Gastroesophageal sphincter (tissue), 4 donors: ENCODE measurements around the gene ZNF516. TPM values are rescaled to one million over a fixed set of nuclear protein-coding genes. Genes with fewer than 3 reads are reported as not detected.

Experiments used
- ATAC-seq: fragments of 150-250 bp; one replicate; pipeline ENCODE4 v1.9.1; 2016; ENCODE audit warnings: mild to moderate bottlenecking, moderate library complexity
- H3K27ac ChIP-seq, 4 donors: fragments of 200-600 bp; sonication (generic) in 3 of 4; 1 replicate in 3 of 4; 2 replicates in 1 of 4; pipeline ENCODE4 v1.5.1; 2016 to 2019
- H3K27me3 ChIP-seq: fragments of 200-600 bp; sonication (generic); one replicate; pipeline ENCODE4 v1.5.1; 2019
- H3K36me3 ChIP-seq, 2 donors: fragments of 200-600 bp; sonication (generic); one replicate each; pipeline ENCODE4 v1.5.1; 2019; ENCODE audit warnings: control low read depth in 1 of 2
- H3K4me1 ChIP-seq, 3 donors: fragments of 200-600 bp; sonication (generic); 1 replicate in 2 of 3; 2 replicates in 1 of 3; pipeline ENCODE4 v1.5.1; 2016 to 2019; ENCODE audit warnings: control low read depth in 2 of 3
- H3K4me3 ChIP-seq, 2 donors: fragments of 200-600 bp; sonication (generic); one replicate each; pipeline ENCODE4 v1.5.1; 2019; ENCODE audit warnings: mild to moderate bottlenecking in 1 of 2, moderate library complexity in 1 of 2
- H3K9me3 ChIP-seq, 3 donors: fragments of 200-600 bp; sonication (generic); one replicate each; pipeline ENCODE4 v1.5.1; 2017 to 2019; ENCODE audit warnings: control low read depth in 2 of 3
- EP300 ChIP-seq: sonication (generic); formaldehyde crosslinking; IDR thresholded peaks from one replicate; pipeline ENCODE4 v1.6.1; 2017; ENCODE audit warnings: antibody characterized with exemption, mild to moderate bottlenecking
- POLR2A ChIP-seq, 2 donors: fragments of 450-650 bp; IDR thresholded peaks; one replicate each; pipeline ENCODE4 v1.6.1; 2017; ENCODE audit warnings: antibody characterized with exemption in 2 of 2, mild to moderate bottlenecking in 2 of 2, moderate library complexity in 1 of 2
- POLR2AphosphoS5 ChIP-seq: sonication (generic); formaldehyde crosslinking; IDR thresholded peaks from one replicate; pipeline ENCODE4 v1.6.1; 2017; ENCODE audit warnings: antibody characterized with exemption
- WGBS, 2 donors: methylation state at CpG; one replicate each; pipeline ENCODE4 v1.1.5; 2018; ENCODE audit warnings: low coverage in 1 of 2; 5-methylcytosine and 5-hydroxymethylcytosine counted together
- total RNA-seq, 4 donors: library from RNA; depleted of rRNA; stranded (reverse); fragments of >200 nt; gene quantifications; one replicate each; pipeline ENCODE4 v1.1.0, GENCODE V29; 2016
- TF ChIP-seq, protein P1 (sequence below), 4 experiments: fragments of 200-600 bp in 2 of 4; fragments of 450-650 bp in 2 of 4; sonication (generic) in 1 of 4; IDR thresholded peaks; one replicate each; pipeline ENCODE4 v1.5.1; 2017 to 2019; ENCODE audit warnings: antibody characterized with exemption in 4 of 4, mild to moderate bottlenecking in 2 of 4, moderate library complexity in 2 of 4

Gene ZNF516
- total RNA-seq, 4 donors from 2014 or later = 17.8 to 43.8 (median 29.9) TPM

DNA sequence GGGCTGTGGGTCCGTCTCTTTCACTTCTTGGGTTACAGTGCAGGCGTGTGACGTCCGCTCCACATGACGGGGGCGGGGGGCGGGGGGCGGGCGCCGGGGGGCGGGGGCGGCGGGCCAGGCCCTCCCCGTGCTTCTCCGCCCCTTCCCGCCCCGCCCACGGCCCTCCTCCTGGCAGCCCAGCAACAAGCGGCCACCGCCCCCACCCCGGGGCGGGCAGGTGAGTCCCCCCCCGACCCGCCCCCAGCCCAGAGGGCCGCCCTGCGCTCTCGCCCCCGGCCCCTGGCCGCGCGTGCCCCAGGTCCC lies 3.6 kb downstream of the ZNF516 start:
- Histone ChIP-seq H3K27ac (peak overlapping the region; percentile 91 to 94 (median 92)), H3K4me3 (peak overlapping the region; percentile 63 to 88), H3K27me3 (no peaks in the 10 kb centered on the region), H3K4me1 (peaks cover 0 to 54% (median 10%) of the 10 kb centered on the region in 3 donors), H3K9me3 (no peaks in the 10 kb centered on the region), H3K36me3 (no peaks in the 10 kb centered on the region)
- TF ChIP-seq POLR2AphosphoS5 (peak; percentile 46), POLR2A (IDR thresholded peaks at IDR 0.05) (no peak), EP300 (no peak)
- no CpG with 5 or more reads among the region's 31 CpGs for WGBS, 2 donors
- ATAC-seq = peak; percentile 26

DNA sequence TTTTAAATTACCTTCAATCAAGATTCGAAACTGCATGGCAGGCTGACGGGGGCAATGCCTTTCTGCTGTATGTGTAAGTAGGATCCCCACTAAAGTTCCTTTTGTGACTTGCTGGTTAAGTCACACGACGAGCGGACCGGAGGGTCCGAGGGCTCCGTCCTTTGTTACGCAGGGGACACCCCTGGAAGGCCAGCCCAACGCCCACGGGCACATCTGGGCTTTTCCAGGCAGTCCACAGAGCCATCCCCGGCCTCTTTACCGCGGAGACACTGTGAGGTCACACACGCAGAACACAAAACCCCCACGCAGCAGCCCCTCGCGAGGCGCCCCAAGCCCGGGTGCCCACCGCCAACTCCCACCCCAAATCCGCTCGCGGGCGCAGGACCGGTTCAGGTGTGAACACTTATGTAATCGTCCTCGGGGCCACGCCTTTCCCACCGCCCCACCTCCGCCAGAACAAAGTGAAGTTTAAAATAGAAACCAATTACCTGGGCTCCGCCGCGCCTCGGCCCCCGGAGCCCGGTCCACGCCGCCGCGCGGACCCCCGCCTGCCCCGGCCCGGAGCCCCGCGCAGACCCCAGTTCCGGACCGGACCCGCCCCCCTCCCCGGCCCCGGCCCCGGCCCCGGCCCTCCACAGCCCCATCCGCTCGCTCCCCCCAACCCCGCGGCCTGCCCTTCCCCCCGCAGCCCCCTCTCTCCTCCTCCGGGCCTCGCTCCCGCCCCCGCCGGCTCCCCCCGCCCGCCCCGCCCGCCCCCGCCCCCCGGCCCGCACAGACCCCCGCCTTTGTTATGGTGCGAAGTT lies 4.2 kb downstream of the ZNF516 start:
- WGBS, 2 donors = 0 to 2% methylated on average over 6 to 8 of the region's 73 CpGs
- Histone ChIP-seq H3K4me3 (peak overlapping the region; percentile 63 to 88), H3K27ac (peak overlapping the region; percentile 91 to 94 (median 92)), H3K9me3 (no peaks in the 10 kb centered on the region), H3K36me3 (no peaks in the 10 kb centered on the region), H3K27me3 (no peaks in the 10 kb centered on the region), H3K4me1 (peaks cover 0 to 55% (median 10%) of the 10 kb centered on the region in 3 donors)
- ATAC-seq = no peak
- TF ChIP-seq POLR2A (IDR thresholded peaks at IDR 0.05) = no peak
- no peak for TF ChIP-seq EP300
- TF ChIP-seq, protein P1, sequence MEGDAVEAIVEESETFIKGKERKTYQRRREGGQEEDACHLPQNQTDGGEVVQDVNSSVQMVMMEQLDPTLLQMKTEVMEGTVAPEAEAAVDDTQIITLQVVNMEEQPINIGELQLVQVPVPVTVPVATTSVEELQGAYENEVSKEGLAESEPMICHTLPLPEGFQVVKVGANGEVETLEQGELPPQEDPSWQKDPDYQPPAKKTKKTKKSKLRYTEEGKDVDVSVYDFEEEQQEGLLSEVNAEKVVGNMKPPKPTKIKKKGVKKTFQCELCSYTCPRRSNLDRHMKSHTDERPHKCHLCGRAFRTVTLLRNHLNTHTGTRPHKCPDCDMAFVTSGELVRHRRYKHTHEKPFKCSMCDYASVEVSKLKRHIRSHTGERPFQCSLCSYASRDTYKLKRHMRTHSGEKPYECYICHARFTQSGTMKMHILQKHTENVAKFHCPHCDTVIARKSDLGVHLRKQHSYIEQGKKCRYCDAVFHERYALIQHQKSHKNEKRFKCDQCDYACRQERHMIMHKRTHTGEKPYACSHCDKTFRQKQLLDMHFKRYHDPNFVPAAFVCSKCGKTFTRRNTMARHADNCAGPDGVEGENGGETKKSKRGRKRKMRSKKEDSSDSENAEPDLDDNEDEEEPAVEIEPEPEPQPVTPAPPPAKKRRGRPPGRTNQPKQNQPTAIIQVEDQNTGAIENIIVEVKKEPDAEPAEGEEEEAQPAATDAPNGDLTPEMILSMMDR (IDR thresholded peaks at IDR 0.05) = no peak
- TF ChIP-seq POLR2AphosphoS5 = no peak

GRCh38 chr18:76490033-76490432 lies 5.0 kb downstream of the ZNF516 start:
- H3K27ac ChIP-seq = peak overlapping the region in 3 of 4 donors; percentile 91 to 94 (median 93)
- 34 to 41% methylated on average over 3 to 5 of the region's 5 CpGs for WGBS, 2 donors

GRCh38 chr18:76489081-76489480 lies 6.0 kb downstream of the ZNF516 start:
- no peaks in the 10 kb centered on the region for H3K36me3 ChIP-seq
- ATAC-seq = no peak
- no peaks in the 10 kb centered on the region for H3K27me3 ChIP-seq
- H3K9me3 ChIP-seq = no peaks in the 10 kb centered on the region
- no peak overlapping the region for H3K4me3 ChIP-seq
- no peak for TF ChIP-seq POLR2A (IDR thresholded peaks at IDR 0.05)
- TF ChIP-seq, protein P1 (IDR thresholded peaks at IDR 0.05) = no peak
- TF ChIP-seq POLR2AphosphoS5 = no peak
- TF ChIP-seq EP300 = no peak
- peaks cover 0 to 53% (median 10%) of the 10 kb centered on the region in 3 donors for H3K4me1 ChIP-seq
- peak overlapping the region in 3 of 4 donors; percentile 11 to 94 (median 91) for H3K27ac ChIP-seq
- WGBS, 2 donors = 24 to 43% methylated on average over 2 to 4 of the region's 4 CpGs

More at GRCh38 chr18:76490033-76490432, 5.0 kb downstream of the ZNF516 start:
- H3K4me3 ChIP-seq = peak overlapping the region; percentile 63 to 88
- H3K4me1 ChIP-seq = peaks cover 0 to 49% (median 10%) of the 10 kb centered on the region in 3 donors
- ATAC-seq = no peak
- TF ChIP-seq POLR2AphosphoS5 = no peak
- TF ChIP-seq EP300 = no peak
- TF ChIP-seq, protein P1 (IDR thresholded peaks at IDR 0.05) = no peak
- no peak for TF ChIP-seq POLR2A (IDR thresholded peaks at IDR 0.05)
- H3K9me3 ChIP-seq = no peaks in the 10 kb centered on the region
- H3K36me3 ChIP-seq = no peaks in the 10 kb centered on the region
- H3K27me3 ChIP-seq = no peaks in the 10 kb centered on the region

DNA sequence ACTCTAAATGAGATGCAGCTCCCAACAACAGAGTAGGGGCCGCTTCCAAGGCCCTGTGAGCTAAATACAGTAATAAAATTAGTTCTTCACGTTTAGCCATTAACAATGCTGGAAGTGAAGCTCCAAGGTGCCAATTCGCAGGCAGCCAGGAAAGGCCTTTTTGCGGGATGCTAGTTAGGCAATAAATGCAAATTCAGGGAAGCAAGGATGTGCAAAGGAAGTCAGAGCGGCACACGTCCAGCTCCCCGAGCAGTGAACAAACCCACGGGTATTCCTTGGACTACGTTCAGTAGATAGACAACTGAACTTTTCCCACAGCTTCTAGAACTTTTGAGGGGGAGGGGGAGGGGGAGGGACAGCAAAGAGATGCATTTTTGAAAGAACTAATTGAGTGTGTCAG lies 6.9 kb downstream of the ZNF516 start:
- H3K27ac ChIP-seq = peak overlapping the region in 3 of 4 donors; percentile 11 to 94 (median 91)
- H3K4me3 ChIP-seq = no peak overlapping the region
- WGBS, 2 donors = 19% methylated on average over 7 of the region's 9 CpGs; no CpG with 5 or more reads in 1 of the 2 donors

More for the DNA sequence above, 6.9 kb downstream of the ZNF516 start:
- Histone ChIP-seq H3K4me1 (peaks cover 0 to 58% (median 10%) of the 10 kb centered on the region in 3 donors), H3K9me3 (no peaks in the 10 kb centered on the region), H3K36me3 (no peaks in the 10 kb centered on the region), H3K27me3 (no peaks in the 10 kb centered on the region)
- TF ChIP-seq POLR2A (IDR thresholded peaks at IDR 0.05) (no peak), POLR2AphosphoS5 (peak; percentile 81), EP300 (no peak)
- TF ChIP-seq, protein P1 (IDR thresholded peaks at IDR 0.05) = no peak
- no peak for ATAC-seq
